Esophagus (tissue), 2 donors: ENCODE results near the gene RIOK3. TPM values are rescaled to one million over a fixed set of nuclear protein-coding genes. Genes with fewer than 3 reads are reported as not detected.

Experiments
- H3K27ac ChIP-seq, 2 donors: one replicate each; pipeline ENCODE4 v1.5.1; 2013; ENCODE audit warnings: low read depth in 2 of 2, mild to moderate bottlenecking in 2 of 2, inconsistent platforms in 1 of 2, low read length in 1 of 2, moderate library complexity in 1 of 2
- H3K27me3 ChIP-seq, 2 donors: one replicate each; pipeline ENCODE4 v1.6.1; 2013; ENCODE audit warnings: low read length in 2 of 2, control low read depth in 1 of 2, mild to moderate bottlenecking in 1 of 2; ENCODE audit not compliant: insufficient read depth in 2 of 2, control insufficient read depth in 1 of 2
- H3K36me3 ChIP-seq, 2 donors: one replicate each; pipeline ENCODE4 v1.6.1; 2013; ENCODE audit warnings: low read length in 1 of 2; ENCODE audit not compliant: control insufficient read depth in 2 of 2, insufficient read depth in 2 of 2
- H3K4me1 ChIP-seq, 2 donors: one replicate each; pipeline ENCODE4 v1.6.1; 2013; ENCODE audit warnings: low read length in 1 of 2; ENCODE audit not compliant: control insufficient read depth in 2 of 2, insufficient read depth in 2 of 2
- H3K4me3 ChIP-seq, 2 donors: one replicate each; pipeline ENCODE4 v1.5.1; 2013; ENCODE audit warnings: low read length in 2 of 2, mild to moderate bottlenecking in 2 of 2, low read depth in 1 of 2, moderate library complexity in 1 of 2
- H3K9me3 ChIP-seq, 2 donors: one replicate each; pipeline ENCODE4 v1.6.1; 2013; ENCODE audit warnings: mild to moderate bottlenecking in 2 of 2, low read depth in 1 of 2, low read length in 1 of 2, moderate library complexity in 1 of 2; ENCODE audit not compliant: control insufficient read depth in 2 of 2, insufficient read depth in 1 of 2
- WGBS, 2 donors: extraction: QIAGEN DNeasy Blood & Tissue Kit; methylation state at CpG; one replicate each; pipeline ENCODE4 v1.1.7; 2013; 5-methylcytosine and 5-hydroxymethylcytosine counted together
- polyA plus RNA-seq, 2 donors: library from polyadenylated mRNA; stranded (reverse); fragments of 200-250 nt; gene quantifications; one replicate each; pipeline ENCODE4 v1.2.3, GENCODE V29; 2013
- donor health status: healthy with polysubstance abuse.
- donor health status: Bipolar disorder and iron deficiency.

The RIOK3 gene
- 100 to 1,000 TPM in 1 of 2 donors, 10 to 100 TPM in 1; 74.1 to 147 TPM for polyA plus RNA-seq

DNA sequence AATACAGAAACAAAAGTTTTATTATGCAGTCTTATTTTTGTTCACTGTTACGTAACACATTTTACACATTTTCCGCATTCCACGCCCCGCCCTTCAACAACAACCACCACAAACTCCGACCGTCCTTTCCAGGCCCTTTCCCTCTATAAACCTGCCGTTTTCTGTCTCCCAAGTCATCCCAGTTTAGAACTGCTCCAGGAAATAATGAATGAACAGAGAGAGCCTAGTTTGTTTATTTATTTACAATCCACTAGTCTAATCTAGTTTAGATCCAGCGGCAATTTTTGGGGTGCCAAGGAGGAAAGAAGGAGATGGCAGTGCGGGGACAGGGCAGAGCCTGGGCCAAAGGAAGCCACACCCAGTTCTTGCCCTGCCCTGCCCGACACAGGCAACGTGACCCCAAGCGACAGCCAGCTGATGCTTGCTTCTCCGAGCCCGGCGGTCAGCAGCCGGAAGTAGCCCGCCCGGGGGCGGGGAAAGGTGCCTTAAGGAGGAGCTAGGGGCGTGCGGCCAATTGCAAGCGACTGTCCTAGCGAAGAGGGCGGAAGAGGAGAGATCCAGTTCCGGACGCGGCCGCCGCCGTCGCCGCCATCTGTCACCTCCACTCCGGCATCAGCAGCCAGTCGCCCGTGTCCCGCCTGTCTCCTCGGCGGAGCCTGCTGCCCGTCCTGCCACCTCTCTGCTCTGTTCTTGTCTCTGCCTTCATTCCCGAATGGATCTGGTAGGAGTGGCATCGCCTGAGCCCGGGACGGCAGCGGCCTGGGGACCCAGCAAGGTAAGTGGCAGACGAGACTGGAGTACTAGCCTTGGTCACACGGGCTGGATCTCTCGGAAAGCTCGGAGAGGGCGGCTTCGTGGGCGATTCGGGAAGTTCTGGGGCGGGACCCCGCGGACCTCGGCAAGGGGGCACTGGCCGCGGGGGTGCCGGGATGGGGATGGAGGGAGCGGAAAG, at the start of gene RIOK3:
Gene RIOK3, plus strand, starts transcription at position 560 of the 952 bp plus-strand sequence. Its CDS starts 153 bp downstream, at position 713.
- no peaks in the 10 kb centered on the region for H3K4me1 ChIP-seq
- peak within 1 kb of the TSS; percentile 87 to 97 for H3K4me3 ChIP-seq
- peak within 1 kb of the TSS; percentile 97 to 99 for H3K27ac ChIP-seq
- 1% methylated on average over 60 of the region's 60 CpGs for whole genome bisulfite sequencing, 2 donors
- H3K9me3 ChIP-seq, result peaks cover 0 to 1% of the 10 kb centered on the region in 2 donors
- peaks cover 0 to 2% of the 10 kb centered on the region in 2 donors for H3K36me3 ChIP-seq
- H3K27me3 ChIP-seq, result no peaks in the 10 kb centered on the region

- Histone ChIP-seq H3K27ac (no peak overlapping the region), H3K27me3 (no peaks in the 10 kb centered on the region), H3K4me3 (no peak overlapping the region), H3K9me3 (no peaks in the 10 kb centered on the region), H3K36me3 (no peaks in the 10 kb centered on the region), H3K4me1 (no peaks in the 10 kb centered on the region)
- 94% methylated on average over 8 of the region's 8 CpGs for WGBS, 2 donors
Measured at GRCh38 chr18:23403310-23403709, 49.8 kb upstream of the RIOK3 start.

- H3K4me3 ChIP-seq, result no peak overlapping the region
- H3K36me3 ChIP-seq, result no peaks in the 10 kb centered on the region
- H3K27ac ChIP-seq, result no peak overlapping the region
- no peaks in the 10 kb centered on the region for H3K4me1 ChIP-seq
- WGBS, 2 donors, result 81 to 87% methylated on average over 1 of the region's 1 CpG
- no peaks in the 10 kb centered on the region for H3K9me3 ChIP-seq
- no peaks in the 10 kb centered on the region for H3K27me3 ChIP-seq
Measured at GRCh38 chr18:23405636-23406035, 47.5 kb upstream of the RIOK3 start.

GRCh38 chr18:23406271-23406787, 46.8 kb upstream of the RIOK3 start:
- no peaks in the 10 kb centered on the region for H3K36me3 ChIP-seq
- no peaks in the 10 kb centered on the region for H3K4me1 ChIP-seq
- no peaks in the 10 kb centered on the region for H3K27me3 ChIP-seq
- H3K4me3 ChIP-seq, result no peak overlapping the region
- no peaks in the 10 kb centered on the region for H3K9me3 ChIP-seq
- WGBS, 2 donors, result 65 to 70% methylated on average over 2 of the region's 2 CpGs
- H3K27ac ChIP-seq, result peak overlapping the region; percentile 45 to 86

DNA sequence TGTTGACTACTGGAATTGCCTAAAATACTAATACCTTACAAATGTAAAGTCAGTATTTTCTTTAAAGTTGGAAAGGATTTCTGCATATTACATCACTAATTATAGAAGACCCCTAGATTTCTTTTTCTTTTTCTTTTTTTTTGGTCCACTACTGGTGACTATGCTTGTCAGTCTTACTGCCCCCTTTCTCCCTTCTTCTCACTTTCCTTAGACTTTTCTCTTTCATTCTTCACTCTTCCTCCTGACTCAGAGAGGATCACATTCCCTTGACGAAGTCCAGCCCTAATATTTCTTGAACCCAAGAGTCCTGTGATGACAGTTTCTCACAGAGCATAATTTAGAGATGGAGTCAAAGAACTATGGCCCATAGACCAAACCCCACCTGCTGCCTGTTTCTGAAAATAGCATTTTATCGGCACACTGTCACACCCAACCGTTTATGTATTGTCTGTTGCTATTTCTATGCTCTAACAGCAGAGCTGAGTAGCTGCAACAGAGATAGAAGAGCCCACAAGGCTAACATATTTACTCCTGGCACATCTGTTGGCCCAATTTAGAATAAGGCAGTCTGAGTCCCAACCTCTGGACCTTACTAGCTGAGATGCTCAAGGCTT, 40.6 kb upstream of the RIOK3 start:
- H3K27ac ChIP-seq, result no peak overlapping the region
- H3K27me3 ChIP-seq, result no peaks in the 10 kb centered on the region
- H3K9me3 ChIP-seq, result no peaks in the 10 kb centered on the region
- H3K4me1 ChIP-seq, result no peaks in the 10 kb centered on the region
- H3K36me3 ChIP-seq, result no peaks in the 10 kb centered on the region
- no peak overlapping the region for H3K4me3 ChIP-seq
- WGBS, 2 donors, result 62 to 67% methylated on average over 3 of the region's 3 CpGs

- Histone ChIP-seq H3K4me3 (no peak overlapping the region), H3K27ac (no peak overlapping the region), H3K4me1 (no peaks in the 10 kb centered on the region), H3K27me3 (no peaks in the 10 kb centered on the region), H3K36me3 (no peaks in the 10 kb centered on the region), H3K9me3 (no peaks in the 10 kb centered on the region)
- WGBS, 2 donors, result 77 to 82% methylated on average over 4 of the region's 4 CpGs
Measured at GRCh38 chr18:23415515-23415914, 37.6 kb upstream of the RIOK3 start.

DNA sequence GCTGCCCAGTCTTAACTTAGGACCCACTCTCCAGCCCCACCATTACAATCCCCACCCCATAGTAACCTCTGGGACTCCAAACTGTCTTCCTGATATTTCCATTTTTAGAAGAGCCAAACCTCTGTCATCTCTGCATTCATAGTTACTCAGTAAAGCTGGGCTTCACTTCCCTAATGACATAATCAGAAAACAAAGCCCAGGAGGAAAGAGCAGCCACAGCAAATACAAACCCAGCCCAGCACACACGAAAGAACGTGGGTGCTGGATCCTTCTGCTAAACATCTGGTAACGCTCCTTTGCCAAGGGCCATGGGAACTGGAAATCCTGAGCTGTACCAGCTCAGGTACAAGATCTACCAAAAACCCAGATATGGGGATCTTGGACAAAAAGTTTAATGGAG, 36.8 kb upstream of the RIOK3 start:
- H3K27ac ChIP-seq, result no peak overlapping the region
- H3K9me3 ChIP-seq, result no peaks in the 10 kb centered on the region
- H3K36me3 ChIP-seq, result no peaks in the 10 kb centered on the region
- WGBS, 2 donors, result 50 to 52% methylated on average over 3 of the region's 3 CpGs
- no peaks in the 10 kb centered on the region for H3K27me3 ChIP-seq
- H3K4me1 ChIP-seq, result no peaks in the 10 kb centered on the region
- H3K4me3 ChIP-seq, result no peak overlapping the region

GRCh38 chr18:23421277-23421676, 31.8 kb upstream of the RIOK3 start:
- H3K9me3 ChIP-seq, result no peaks in the 10 kb centered on the region
- no peaks in the 10 kb centered on the region for H3K27me3 ChIP-seq
- H3K4me1 ChIP-seq, result peaks cover 0 to 3% of the 10 kb centered on the region in 2 donors
- no peak overlapping the region for H3K27ac ChIP-seq
- no peak overlapping the region for H3K4me3 ChIP-seq
- no peaks in the 10 kb centered on the region for H3K36me3 ChIP-seq
- 90 to 91% methylated on average over 1 of the region's 1 CpG for WGBS, 2 donors

GRCh38 chr18:23422751-23423418, 30.2 kb upstream of the RIOK3 start:
- 51 to 63% methylated on average over 4 of the region's 4 CpGs for WGBS, 2 donors
- Histone ChIP-seq H3K4me1 (peaks cover 0 to 3% of the 10 kb centered on the region in 2 donors), H3K36me3 (no peaks in the 10 kb centered on the region), H3K27ac (peak overlapping the region; percentile 17 to 71), H3K9me3 (no peaks in the 10 kb centered on the region), H3K27me3 (no peaks in the 10 kb centered on the region), H3K4me3 (no peak overlapping the region)
